ENCODE measurements around the gene COX8A.
"Not testable (repeated sequence)": the region's sequence is repeated elsewhere in the genome, so short reads cannot be mapped to it uniquely, and the experiment has no call there.

Gene COX8A

DNA sequence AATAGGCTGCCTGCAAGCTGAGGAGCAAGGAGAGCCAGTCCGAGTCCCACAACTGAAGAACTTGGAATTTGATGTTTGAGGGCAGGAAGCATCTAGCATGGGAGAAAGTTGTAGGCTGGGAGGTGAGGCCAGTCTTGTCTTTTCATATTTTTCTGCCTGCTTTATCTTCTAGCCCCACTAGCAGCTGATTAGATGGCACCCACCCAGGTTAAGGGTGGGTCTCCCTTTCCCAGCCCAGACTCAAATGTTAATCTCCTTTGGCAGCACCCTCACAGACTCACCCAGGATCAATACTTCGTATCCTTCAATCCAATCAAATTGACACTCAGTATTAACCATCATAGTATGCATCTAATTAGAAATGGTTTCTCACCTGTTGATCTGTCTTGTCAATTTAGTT lies 5.0 kb upstream of the COX8A start:
- H2AFZ ChIP-seq (ENCODE audit: low read depth, low read length, severe bottlenecking), result no peak overlapping the region
- H3K9me2 ChIP-seq (replicated peaks; ENCODE audit: insufficient read depth, low read length), result no peaks in the 10 kb centered on the region
- no peaks in the 10 kb centered on the region for H3K9me3 ChIP-seq (ENCODE audit: insufficient read depth, low read length)
- no peak overlapping the region for H3K27ac ChIP-seq (ENCODE audit: low read depth, low read length)
- no peak overlapping the region for H3K9ac ChIP-seq (ENCODE audit: low read length)
- H3K27me3 ChIP-seq (ENCODE audit: low read length), result no peaks in the 10 kb centered on the region
- H4K20me1 ChIP-seq (ENCODE audit: low read depth, low read length), result no peaks in the 10 kb centered on the region
- no peaks in the 10 kb centered on the region; the same call in 1 of the 2 replicates for H3F3A ChIP-seq (ENCODE audit: insufficient read depth)
- no peaks in the 10 kb centered on the region for H3K36me3 ChIP-seq (ENCODE audit: low read length)
- TF ChIP-seq, protein P1, sequence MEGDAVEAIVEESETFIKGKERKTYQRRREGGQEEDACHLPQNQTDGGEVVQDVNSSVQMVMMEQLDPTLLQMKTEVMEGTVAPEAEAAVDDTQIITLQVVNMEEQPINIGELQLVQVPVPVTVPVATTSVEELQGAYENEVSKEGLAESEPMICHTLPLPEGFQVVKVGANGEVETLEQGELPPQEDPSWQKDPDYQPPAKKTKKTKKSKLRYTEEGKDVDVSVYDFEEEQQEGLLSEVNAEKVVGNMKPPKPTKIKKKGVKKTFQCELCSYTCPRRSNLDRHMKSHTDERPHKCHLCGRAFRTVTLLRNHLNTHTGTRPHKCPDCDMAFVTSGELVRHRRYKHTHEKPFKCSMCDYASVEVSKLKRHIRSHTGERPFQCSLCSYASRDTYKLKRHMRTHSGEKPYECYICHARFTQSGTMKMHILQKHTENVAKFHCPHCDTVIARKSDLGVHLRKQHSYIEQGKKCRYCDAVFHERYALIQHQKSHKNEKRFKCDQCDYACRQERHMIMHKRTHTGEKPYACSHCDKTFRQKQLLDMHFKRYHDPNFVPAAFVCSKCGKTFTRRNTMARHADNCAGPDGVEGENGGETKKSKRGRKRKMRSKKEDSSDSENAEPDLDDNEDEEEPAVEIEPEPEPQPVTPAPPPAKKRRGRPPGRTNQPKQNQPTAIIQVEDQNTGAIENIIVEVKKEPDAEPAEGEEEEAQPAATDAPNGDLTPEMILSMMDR (IDR thresholded peaks at IDR 0.05; ENCODE audit: insufficient read depth, low read length, poor library complexity, severe bottlenecking), result no peak
- no peak for TF ChIP-seq EZH2phosphoT487 (conservative IDR thresholded peaks at IDR 0.05; ENCODE audit: low read length)
- H3K79me2 ChIP-seq (ENCODE audit: insufficient read depth, low read length), result peaks cover under 1% of the 10 kb centered on the region; the same call in 1 of the 2 replicates
- no peak overlapping the region for H3K4me2 ChIP-seq (ENCODE audit: low read depth, low read length, poor library complexity, severe bottlenecking)
- H3K4me3 ChIP-seq (ENCODE audit: insufficient read depth, low read length, poor library complexity, severe bottlenecking), result no peak overlapping the region

DNA sequence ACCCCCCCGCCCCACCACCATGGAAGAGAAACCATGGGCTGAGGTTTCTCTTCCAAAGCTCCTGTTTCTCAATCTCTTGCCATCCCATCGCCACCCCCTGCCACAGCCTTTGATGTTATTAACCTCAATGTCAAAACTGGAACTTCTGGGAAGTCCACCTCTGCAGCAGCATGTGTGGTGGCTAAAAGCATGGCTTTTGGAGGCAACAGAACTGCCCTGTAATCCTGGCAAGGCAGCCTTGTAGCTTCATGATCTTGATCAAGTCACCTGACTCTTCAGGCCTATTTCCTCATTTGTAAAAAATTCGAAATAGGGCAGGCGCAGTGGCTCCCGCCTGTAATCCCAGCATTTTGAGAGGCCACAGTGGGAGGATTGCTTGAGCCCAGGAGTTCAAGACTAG lies 3.5 kb upstream of the COX8A start:
- Histone ChIP-seq H3K4me3 (ENCODE audit: insufficient read depth, low read length, poor library complexity, severe bottlenecking) (no peak overlapping the region), H2AFZ (ENCODE audit: low read depth, low read length, severe bottlenecking) (no peak overlapping the region), H3F3A (ENCODE audit: insufficient read depth) (no peaks in the 10 kb centered on the region; the same call in 1 of the 2 replicates), H3K36me3 (ENCODE audit: low read length) (no peaks in the 10 kb centered on the region), H3K9me3 (ENCODE audit: insufficient read depth, low read length) (no peaks in the 10 kb centered on the region), H4K20me1 (ENCODE audit: low read depth, low read length) (no peaks in the 10 kb centered on the region), H3K79me2 (ENCODE audit: insufficient read depth, low read length) (peaks cover 15% of the 10 kb centered on the region), H3K9ac (ENCODE audit: low read length) (no peak overlapping the region), H3K4me2 (ENCODE audit: low read depth, low read length, poor library complexity, severe bottlenecking) (no peak overlapping the region), H3K27me3 (ENCODE audit: low read length) (no peaks in the 10 kb centered on the region), H3K9me2 (replicated peaks; ENCODE audit: insufficient read depth, low read length) (no peaks in the 10 kb centered on the region), H3K27ac (ENCODE audit: low read depth, low read length) (no peak overlapping the region)
- TF ChIP-seq, protein P1 (IDR thresholded peaks at IDR 0.05; ENCODE audit: insufficient read depth, low read length, poor library complexity, severe bottlenecking), result no peak
- no peak for TF ChIP-seq EZH2phosphoT487 (conservative IDR thresholded peaks at IDR 0.05; ENCODE audit: low read length)

DNA sequence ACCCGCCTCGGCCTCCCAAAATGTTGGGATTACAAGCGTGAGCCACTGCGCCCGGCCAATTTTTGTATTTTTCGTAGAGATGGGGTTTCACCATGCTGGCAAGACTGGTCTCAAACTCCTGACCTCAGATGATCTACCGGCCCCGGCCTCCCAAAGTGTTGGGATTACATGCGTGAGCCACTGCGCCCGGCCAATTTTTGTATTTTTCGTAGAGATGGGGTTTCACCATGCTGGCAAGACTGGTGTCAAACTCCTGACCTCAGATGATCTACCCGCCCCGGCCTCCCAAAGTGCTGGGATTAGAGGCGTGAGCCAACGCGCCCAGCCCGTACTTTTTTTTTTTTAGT lies 535 bp upstream of the COX8A start:
- Histone ChIP-seq H2AFZ (ENCODE audit: low read depth, low read length, severe bottlenecking) (peak overlapping the region; percentile 87), H3K79me2 (ENCODE audit: insufficient read depth, low read length) (peaks cover 25% of the 10 kb centered on the region), H3K4me2 (ENCODE audit: low read depth, low read length, poor library complexity, severe bottlenecking) (peak overlapping the region; percentile 49), H3K4me3 (ENCODE audit: insufficient read depth, low read length, poor library complexity, severe bottlenecking) (peak overlapping the region; percentile 41)
- H3K9me2 ChIP-seq (replicated peaks; ENCODE audit: insufficient read depth, low read length); H3F3A ChIP-seq (ENCODE audit: insufficient read depth); H3K9me3 ChIP-seq (ENCODE audit: insufficient read depth, low read length); H3K36me3 ChIP-seq (ENCODE audit: low read length); H3K27me3 ChIP-seq (ENCODE audit: low read length); H4K20me1 ChIP-seq (ENCODE audit: low read depth, low read length); H3K27ac ChIP-seq (ENCODE audit: low read depth, low read length); H3K9ac ChIP-seq (ENCODE audit: low read length): not testable (repeated sequence)

DNA sequence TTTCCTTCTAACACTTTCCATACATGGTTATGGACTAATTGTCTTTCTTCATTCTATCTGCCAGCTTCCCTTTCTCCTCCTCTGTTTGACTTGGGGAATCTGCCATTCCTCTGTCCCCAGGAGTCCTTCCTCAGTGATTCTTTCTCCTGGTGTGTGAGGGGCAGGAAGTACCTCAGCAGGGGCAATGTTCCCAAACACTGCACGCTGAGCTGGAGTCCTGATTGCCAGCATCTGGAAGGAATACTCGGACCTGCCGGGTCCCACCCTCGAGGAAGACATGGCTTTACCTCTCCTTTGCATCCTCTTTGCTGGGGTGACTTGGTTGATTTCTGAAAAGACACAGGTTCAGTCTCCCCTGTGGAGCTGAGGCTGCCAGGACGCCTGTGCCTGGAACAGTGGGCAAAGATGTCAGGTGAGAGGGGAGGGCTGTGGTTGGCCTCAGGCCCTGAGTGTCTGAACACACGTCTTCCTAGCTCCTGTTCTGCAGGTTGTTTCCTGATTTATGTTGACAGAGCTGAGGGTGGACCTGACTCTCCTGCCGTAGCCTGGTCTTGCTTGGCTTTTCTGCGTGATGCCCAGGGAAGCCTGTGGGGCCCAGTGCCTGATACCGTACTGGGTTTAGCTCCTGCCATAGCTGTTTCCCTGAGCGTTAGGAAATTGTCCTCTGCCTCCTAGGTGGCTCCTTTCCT lies 4.3 kb downstream of the COX8A start:
- no peak overlapping the region for H3K27ac ChIP-seq (ENCODE audit: low read depth, low read length)
- no peak overlapping the region for H3K4me3 ChIP-seq (ENCODE audit: insufficient read depth, low read length, poor library complexity, severe bottlenecking)
- no peaks in the 10 kb centered on the region for H3K27me3 ChIP-seq (ENCODE audit: low read length)
- H3F3A ChIP-seq (ENCODE audit: insufficient read depth), result no peaks in the 10 kb centered on the region
- H3K4me2 ChIP-seq (ENCODE audit: low read depth, low read length, poor library complexity, severe bottlenecking), result no peak overlapping the region
- no peaks in the 10 kb centered on the region for H4K20me1 ChIP-seq (ENCODE audit: low read depth, low read length)
- no peaks in the 10 kb centered on the region for H3K36me3 ChIP-seq (ENCODE audit: low read length)
- H3K79me2 ChIP-seq (ENCODE audit: insufficient read depth, low read length), result peaks cover 31% of the 10 kb centered on the region
- H3K9ac ChIP-seq (ENCODE audit: low read length), result no peak overlapping the region
- H3K9me2 ChIP-seq (replicated peaks; ENCODE audit: insufficient read depth, low read length), result no peaks in the 10 kb centered on the region
- no peak overlapping the region for H2AFZ ChIP-seq (ENCODE audit: low read depth, low read length, severe bottlenecking)
- TF ChIP-seq, protein P1 (IDR thresholded peaks at IDR 0.05; ENCODE audit: insufficient read depth, low read length, poor library complexity, severe bottlenecking), result no peak
- TF ChIP-seq EZH2phosphoT487 (conservative IDR thresholded peaks at IDR 0.05; ENCODE audit: low read length), result no peak
- no peaks in the 10 kb centered on the region for H3K9me3 ChIP-seq (ENCODE audit: insufficient read depth, low read length)

All from SU-DHL-6 (cell line).